GM19035 (cell line): Measurements from ENCODE around the gene NTSR1.

Experiments
- ATAC-seq: cut with Tn5 transposase; IDR thresholded peaks from one replicate; pipeline ENCODE4 v1.9.1; 2021; ENCODE audit not compliant: unreplicated experiment

NTSR1 gene

GRCh38 chr20:62811720-62812119 lies 103.1 kb downstream of the NTSR1 start:
- ATAC-seq = no peak
